Liver (tissue), 3 donors: ENCODE measurements around the gene PPP4R4.

Experiments used
- FOXA1 ChIP-seq: IDR thresholded peaks from 2 replicates; pipeline ENCODE4 v1.6.1; 2016; ENCODE audit warnings: antibody characterized with exemption
- GABPA ChIP-seq, 2 donors: IDR thresholded peaks in 1 of 2; conservative IDR thresholded peaks in 1 of 2; 2 replicates each; pipeline ENCODE4 v1.6.1; 2016; ENCODE audit warnings: antibody characterized with exemption in 2 of 2, mild to moderate bottlenecking in 1 of 2, moderate library complexity in 1 of 2
- HNF4A ChIP-seq, 2 donors: conservative IDR thresholded peaks; 2 replicates each; pipeline ENCODE4 v1.6.1; 2016; ENCODE audit warnings: antibody characterized with exemption in 2 of 2, mild to moderate bottlenecking in 2 of 2
- JUND ChIP-seq, 2 donors: IDR thresholded peaks; 2 replicates each; pipeline ENCODE4 v1.6.1; 2016; ENCODE audit warnings: antibody characterized with exemption in 2 of 2
- MAX ChIP-seq: IDR thresholded peaks from 2 replicates; pipeline ENCODE4 v1.6.1; 2016; ENCODE audit warnings: antibody characterized with exemption
- RAD21 ChIP-seq, 2 donors: IDR thresholded peaks; 2 replicates each; pipeline ENCODE4 v1.6.1; 2016; ENCODE audit warnings: antibody characterized with exemption in 2 of 2, mild to moderate bottlenecking in 2 of 2
- REST ChIP-seq: IDR thresholded peaks from 2 replicates; pipeline ENCODE4 v1.6.1; 2016; ENCODE audit warnings: antibody characterized with exemption, mild to moderate bottlenecking
- TAF1 ChIP-seq: conservative IDR thresholded peaks from 2 replicates; pipeline ENCODE4 v1.6.1; 2016; ENCODE audit warnings: antibody characterized with exemption, mild to moderate bottlenecking
- YY1 ChIP-seq: IDR thresholded peaks from 2 replicates; pipeline ENCODE4 v1.6.1; 2016; ENCODE audit warnings: antibody characterized with exemption, mild to moderate bottlenecking
- ZBTB33 ChIP-seq: IDR thresholded peaks from 2 replicates; pipeline ENCODE4 v1.6.1; 2016; ENCODE audit warnings: antibody characterized with exemption
- TF ChIP-seq, protein P1 (sequence below): fragments of 150-350 bp; IDR thresholded peaks from 2 replicates; pipeline ENCODE4 v1.5.1; 2017; ENCODE audit warnings: improper control_type of control experiment, low read depth, low read length; ENCODE audit not compliant: missing input control
- donor health status: healthy.
- donor health status: healthy.

DNA sequence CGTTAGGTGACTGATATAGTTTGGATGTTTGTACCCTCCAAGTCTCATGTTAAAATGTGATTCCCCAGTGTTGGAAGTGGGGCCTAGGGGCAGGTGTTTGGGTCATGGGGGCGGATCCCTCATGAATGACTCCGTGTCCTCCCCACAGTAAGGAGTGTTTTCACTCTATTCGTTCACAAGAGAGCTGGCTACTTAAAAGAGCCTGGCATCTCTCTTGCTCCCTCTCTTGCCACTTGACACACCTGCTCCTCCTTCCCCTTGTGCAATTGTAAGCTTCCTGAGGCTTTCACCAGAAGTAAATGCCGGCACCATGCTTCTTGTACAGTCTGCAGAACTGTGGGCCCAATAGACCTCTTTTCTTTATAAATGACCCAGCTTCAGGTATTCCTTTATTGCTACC, 47.3 kb upstream of the PPP4R4 start:
- TF ChIP-seq TAF1 (no peak), GABPA (IDR thresholded peaks at IDR 0.05 in 1 of 2, conservative IDR thresholded peaks at IDR 0.05 in 1 of 2) (no peak), RAD21 (IDR thresholded peaks at IDR 0.05) (no peak), JUND (IDR thresholded peaks at IDR 0.05) (no peak), HNF4A (conservative IDR thresholded peaks at IDR 0.05) (no peak), FOXA1 (no peak), MAX (no peak), REST (no peak), YY1 (no peak), ZBTB33 (no peak)
- TF ChIP-seq, protein P1, sequence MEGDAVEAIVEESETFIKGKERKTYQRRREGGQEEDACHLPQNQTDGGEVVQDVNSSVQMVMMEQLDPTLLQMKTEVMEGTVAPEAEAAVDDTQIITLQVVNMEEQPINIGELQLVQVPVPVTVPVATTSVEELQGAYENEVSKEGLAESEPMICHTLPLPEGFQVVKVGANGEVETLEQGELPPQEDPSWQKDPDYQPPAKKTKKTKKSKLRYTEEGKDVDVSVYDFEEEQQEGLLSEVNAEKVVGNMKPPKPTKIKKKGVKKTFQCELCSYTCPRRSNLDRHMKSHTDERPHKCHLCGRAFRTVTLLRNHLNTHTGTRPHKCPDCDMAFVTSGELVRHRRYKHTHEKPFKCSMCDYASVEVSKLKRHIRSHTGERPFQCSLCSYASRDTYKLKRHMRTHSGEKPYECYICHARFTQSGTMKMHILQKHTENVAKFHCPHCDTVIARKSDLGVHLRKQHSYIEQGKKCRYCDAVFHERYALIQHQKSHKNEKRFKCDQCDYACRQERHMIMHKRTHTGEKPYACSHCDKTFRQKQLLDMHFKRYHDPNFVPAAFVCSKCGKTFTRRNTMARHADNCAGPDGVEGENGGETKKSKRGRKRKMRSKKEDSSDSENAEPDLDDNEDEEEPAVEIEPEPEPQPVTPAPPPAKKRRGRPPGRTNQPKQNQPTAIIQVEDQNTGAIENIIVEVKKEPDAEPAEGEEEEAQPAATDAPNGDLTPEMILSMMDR: no peak
